D721Med (cell line): ENCODE measurements around the gene KRT4.

Experiments
- DNase-seq: peaks from one replicate; pipeline ENCODE4 v3.0.0; 2011; ENCODE audit warnings: low spot score; ENCODE audit not compliant: insufficient read length
- FAIRE-seq: peaks from 2 replicates; lab custom pipeline; 2011; peaks lifted over from hg19 to GRCh38; lab: Jason Lieb, UNC
- TF ChIP-seq, protein P1 (sequence below): IDR thresholded peaks from 2 replicates; pipeline ENCODE4 v1.5.1; 2012; ENCODE audit warnings: mild to moderate bottlenecking, control low read depth; ENCODE audit not compliant: insufficient read depth; ENCODE audit errors: missing control alignments

The KRT4 gene

DNA sequence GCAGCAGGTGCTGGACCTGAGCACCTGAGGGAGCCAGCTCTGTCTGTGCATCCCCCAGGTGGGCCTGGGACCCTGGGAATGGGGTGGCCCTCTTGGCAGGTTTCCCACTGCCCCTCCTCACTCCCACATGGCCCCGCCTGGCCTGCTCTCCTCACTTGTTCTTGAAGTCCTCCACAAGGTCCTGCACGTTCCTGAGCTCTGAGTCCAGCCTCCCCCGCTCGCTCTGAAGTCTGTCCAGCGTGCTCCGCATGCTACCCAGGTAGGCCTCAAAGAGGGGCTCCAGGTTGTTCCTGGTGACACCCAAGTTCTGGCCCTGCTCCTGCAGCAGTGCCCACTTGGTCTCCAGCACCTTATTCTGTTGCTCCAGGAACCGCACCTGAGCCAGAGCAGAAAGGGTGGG is 17.3 kb upstream of the KRT4 start:
- no peak for FAIRE-seq
- no peak for DNase-seq

DNA sequence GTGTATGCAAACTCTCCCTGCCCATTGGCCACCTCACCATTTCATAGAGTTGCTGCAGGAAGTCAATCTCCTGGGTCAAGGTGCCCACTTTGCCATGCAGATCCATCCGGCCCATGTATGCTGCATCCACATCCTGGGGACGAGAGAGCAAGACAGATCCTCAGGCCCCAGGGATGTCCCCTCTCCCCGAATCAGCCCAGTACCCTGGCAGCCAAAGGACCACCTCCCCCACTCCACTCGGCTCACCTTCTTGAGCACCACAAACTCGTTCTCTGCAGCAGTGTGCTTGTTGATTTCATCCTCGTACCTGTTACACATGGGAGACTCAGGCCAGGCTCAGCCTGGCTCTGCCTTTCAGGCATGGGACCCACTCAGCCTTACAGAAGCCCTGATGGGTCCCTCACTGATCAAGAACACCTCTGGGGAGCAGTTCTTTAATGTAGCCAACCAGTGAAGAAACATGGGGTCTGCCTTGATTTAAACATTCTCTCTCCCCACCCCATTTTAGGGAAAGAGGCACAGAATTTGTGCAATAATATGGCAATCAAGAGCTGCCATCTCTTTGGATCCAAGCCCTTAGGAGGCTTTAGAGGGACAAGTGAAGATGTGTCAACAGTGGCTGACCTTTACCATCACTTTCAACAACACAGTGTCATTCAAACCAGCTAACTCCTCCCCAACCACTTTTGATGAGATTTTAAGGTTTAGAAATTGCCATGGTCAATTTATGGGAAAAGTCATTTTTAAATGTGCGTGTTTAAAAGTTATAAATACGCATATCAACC is 16.3 kb upstream of the KRT4 start:
- TF ChIP-seq, protein P1, sequence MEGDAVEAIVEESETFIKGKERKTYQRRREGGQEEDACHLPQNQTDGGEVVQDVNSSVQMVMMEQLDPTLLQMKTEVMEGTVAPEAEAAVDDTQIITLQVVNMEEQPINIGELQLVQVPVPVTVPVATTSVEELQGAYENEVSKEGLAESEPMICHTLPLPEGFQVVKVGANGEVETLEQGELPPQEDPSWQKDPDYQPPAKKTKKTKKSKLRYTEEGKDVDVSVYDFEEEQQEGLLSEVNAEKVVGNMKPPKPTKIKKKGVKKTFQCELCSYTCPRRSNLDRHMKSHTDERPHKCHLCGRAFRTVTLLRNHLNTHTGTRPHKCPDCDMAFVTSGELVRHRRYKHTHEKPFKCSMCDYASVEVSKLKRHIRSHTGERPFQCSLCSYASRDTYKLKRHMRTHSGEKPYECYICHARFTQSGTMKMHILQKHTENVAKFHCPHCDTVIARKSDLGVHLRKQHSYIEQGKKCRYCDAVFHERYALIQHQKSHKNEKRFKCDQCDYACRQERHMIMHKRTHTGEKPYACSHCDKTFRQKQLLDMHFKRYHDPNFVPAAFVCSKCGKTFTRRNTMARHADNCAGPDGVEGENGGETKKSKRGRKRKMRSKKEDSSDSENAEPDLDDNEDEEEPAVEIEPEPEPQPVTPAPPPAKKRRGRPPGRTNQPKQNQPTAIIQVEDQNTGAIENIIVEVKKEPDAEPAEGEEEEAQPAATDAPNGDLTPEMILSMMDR = no peak
- FAIRE-seq = no peak
- no peak for DNase-seq

More for the DNA sequence above, 17.3 kb upstream of the KRT4 start:
- TF ChIP-seq, protein P1 = no peak

DNA sequence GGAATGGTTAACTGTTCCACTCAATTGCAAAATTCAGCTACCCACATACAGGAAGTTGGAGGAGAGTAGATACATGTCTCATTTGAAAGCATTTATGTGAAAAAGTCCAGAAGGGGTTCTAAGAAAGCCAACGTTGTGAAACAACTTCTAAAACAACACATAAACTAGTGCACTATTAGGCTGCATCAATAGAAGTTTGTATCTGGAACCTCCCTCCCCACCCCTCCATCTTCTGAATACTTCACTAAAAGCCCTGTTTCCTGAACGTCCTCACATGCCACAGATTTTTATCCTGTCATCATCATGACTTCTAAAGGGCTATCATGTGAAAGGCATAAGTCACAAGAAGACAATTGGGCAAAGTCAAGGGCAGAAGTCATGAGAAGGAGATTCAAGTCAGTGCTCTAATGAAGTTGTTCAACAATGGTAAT is 14.7 kb upstream of the KRT4 start:
- TF ChIP-seq, protein P1 = no peak
- no peak for FAIRE-seq
- no peak for DNase-seq

DNA sequence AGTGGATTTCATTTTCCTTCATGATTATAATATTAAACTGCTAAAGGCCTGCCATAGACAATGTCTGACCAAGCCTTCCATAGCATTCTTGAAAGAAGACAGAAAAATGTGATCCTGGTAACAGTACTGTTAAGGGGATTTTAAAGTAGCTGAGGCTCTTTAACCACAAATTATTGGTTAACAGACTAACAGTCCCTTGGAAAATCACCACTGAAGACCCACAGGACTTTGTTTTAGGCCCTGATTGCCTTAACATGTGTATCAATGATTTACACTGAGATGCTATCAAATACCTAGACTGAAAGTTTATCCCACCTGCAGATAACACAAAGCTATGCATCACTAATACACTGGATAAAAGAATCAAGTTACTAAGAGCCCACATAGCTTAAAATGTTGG is 14.2 kb upstream of the KRT4 start:
- TF ChIP-seq, protein P1 = no peak
- FAIRE-seq (no peak), DNase-seq (no peak)

DNA sequence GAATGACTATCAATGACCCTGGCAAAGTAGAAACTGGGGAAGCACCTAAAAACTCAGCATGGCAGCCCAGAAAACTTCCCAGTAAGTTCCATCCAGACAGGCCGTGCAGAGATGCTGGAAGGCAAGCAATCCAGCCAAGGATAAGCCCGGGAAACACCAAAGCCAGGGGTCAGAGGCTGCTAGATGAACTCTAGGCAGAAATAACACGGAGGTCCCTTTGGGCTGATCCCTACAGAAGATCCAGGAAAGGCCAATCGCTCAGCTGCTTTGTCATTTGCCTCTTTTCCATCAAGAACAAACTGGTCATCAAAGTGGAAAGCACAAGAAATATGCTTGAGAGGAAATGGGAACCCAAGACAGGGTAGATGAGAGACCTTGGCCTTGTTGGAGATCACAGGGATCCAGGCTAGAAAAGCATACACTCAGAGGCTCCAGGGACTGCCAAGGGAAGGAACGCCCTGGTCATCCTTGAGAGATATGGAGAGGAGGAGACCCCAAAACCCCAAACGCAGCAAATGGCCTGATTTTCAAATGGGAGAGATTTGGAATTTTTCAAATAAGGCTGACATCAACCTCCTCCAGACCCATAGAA is 13.7 kb upstream of the KRT4 start:
- DNase-seq (no peak), FAIRE-seq (no peak)
- TF ChIP-seq, protein P1 = no peak

DNA sequence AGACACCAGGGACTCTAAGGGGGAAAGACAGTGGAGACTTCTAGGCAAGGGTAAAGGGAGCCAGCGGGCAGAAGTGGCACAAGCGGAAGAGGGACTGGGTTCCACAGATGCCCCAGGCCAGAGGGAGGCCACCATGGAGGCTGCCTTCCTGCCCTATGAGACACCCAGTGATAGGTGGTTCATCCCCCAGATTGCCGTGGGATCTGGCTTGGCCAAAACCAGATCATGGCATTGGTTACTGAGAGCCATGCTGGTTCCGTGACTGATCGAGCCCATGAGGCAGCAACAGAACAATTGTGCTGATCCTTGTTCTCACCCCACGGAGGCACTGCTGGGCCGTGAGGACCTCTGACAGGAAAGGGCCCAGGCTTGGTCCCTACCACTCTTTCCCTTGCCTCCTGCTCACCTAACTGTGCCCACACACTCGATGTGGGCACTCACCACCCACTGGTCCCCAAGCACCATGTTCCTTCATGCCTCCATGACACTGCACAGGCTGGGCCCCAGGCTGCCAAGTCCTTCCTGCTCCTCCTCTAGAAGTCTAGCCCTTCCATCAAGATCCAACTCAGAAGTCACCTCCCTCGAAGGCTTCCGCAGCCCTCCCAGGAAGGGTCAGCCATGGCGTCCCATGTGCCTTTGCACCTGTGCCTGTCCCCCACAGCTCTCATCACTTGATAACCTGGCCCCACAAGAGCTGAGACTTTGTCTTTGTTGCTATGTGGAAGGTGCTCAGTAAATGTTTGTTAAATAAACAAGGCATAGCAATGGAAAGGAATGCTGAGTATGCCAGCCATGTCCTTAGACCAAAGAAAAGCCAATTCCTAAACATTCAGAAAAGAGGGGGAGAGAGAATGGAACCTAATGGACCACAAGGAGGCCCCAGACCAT is 12.9 kb upstream of the KRT4 start:
- DNase-seq = no peak
- TF ChIP-seq, protein P1 = no peak
- FAIRE-seq = no peak
